Lower leg skin (tissue), 3 donors: ENCODE measurements around the gene COMMD1.

Experiments used
- CTCF ChIP-seq, 3 donors: fragments of 450-650 bp; IDR thresholded peaks; one replicate each; pipeline ENCODE4 v1.5.1; 2016; ENCODE audit warnings: antibody characterized with exemption in 3 of 3, mild to moderate bottlenecking in 3 of 3, moderate library complexity in 2 of 3
- POLR2A ChIP-seq, 2 donors: fragments of 450-650 bp; IDR thresholded peaks; one replicate each; pipeline ENCODE4 v1.6.1; 2016 to 2017; ENCODE audit warnings: antibody characterized with exemption in 2 of 2, mild to moderate bottlenecking in 1 of 2, moderate library complexity in 1 of 2

- TF ChIP-seq POLR2A (IDR thresholded peaks at IDR 0.05) = no peak
- no peak for TF ChIP-seq CTCF (IDR thresholded peaks at IDR 0.05)
Observed at GRCh38 chr2:61946666-61947065, 41.2 kb downstream of the COMMD1 start.
